HL-60 (cell line): ENCODE data around the gene WDFY2.

Experiments used
- DNase-seq, 2 experiments: peaks; one replicate each; pipeline ENCODE4 v3.0.0-alpha.2; 2010 to 2020; ENCODE audit warnings: low read depth in 1 of 2, low spot score in 1 of 2
- H3K27ac ChIP-seq: fragments of 250-450 bp; sonication (Bioruptor Pico); replicated peaks from 2 replicates; pipeline ENCODE4 v1.5.1; 2020; ENCODE audit warnings: mild to moderate bottlenecking, moderate library complexity
- H3K27me3 ChIP-seq: fragments of 250-450 bp; sonication (Bioruptor Pico); 2 replicates; pipeline ENCODE4 v1.5.1; 2021; ENCODE audit warnings: mild to moderate bottlenecking, moderate library complexity; ENCODE audit not compliant: insufficient read depth, poor library complexity, severe bottlenecking
- H3K4me3 ChIP-seq: replicated peaks from 2 replicates; pipeline ENCODE4 v1.5.1; 2011; ENCODE audit warnings: mild to moderate bottlenecking, control low read depth, low read length; ENCODE audit not compliant: insufficient read depth
- CTCF ChIP-seq: IDR thresholded peaks from one replicate; pipeline ENCODE4 v1.5.1; 2011; ENCODE audit warnings: low read length, control low read depth, inconsistent platforms; ENCODE audit not compliant: insufficient read depth
- GABPA ChIP-seq: IDR thresholded peaks from 2 replicates; pipeline ENCODE4 v1.6.1; 2012; ENCODE audit warnings: low read depth
- POLR2AphosphoS5 ChIP-seq: IDR thresholded peaks from 2 replicates; pipeline ENCODE4 v1.6.1; 2012; ENCODE audit warnings: low read depth
- REST ChIP-seq: IDR thresholded peaks from 2 replicates; pipeline ENCODE4 v1.6.1; 2012; ENCODE audit warnings: low read depth; ENCODE audit not compliant: insufficient replicate concordance
- SPI1 ChIP-seq: IDR thresholded peaks from 2 replicates; pipeline ENCODE4 v1.6.1; 2012; ENCODE audit warnings: low read depth, mild to moderate bottlenecking, borderline replicate concordance

Gene WDFY2

GRCh38 chr13:51698352-51698751 lies 114.1 kb downstream of the WDFY2 start:
- no peak for DNase-seq
- H3K4me3 ChIP-seq = no peak overlapping the region
- TF ChIP-seq GABPA (no peak), CTCF (no peak), REST (no peak), POLR2AphosphoS5 (no peak), SPI1 (no peak)
- H3K27me3 ChIP-seq = no peaks in the 10 kb centered on the region
- H3K27ac ChIP-seq = no peak overlapping the region

GRCh38 chr13:51704399-51705313 lies 120.4 kb downstream of the WDFY2 start:
- DNase-seq = no peak
- Histone ChIP-seq H3K27me3 (no peaks in the 10 kb centered on the region), H3K27ac (no peak overlapping the region), H3K4me3 (no peak overlapping the region)
- TF ChIP-seq POLR2AphosphoS5 (no peak), CTCF (no peak)

GRCh38 chr13:51707461-51707860 lies 123.2 kb downstream of the WDFY2 start:
- H3K27ac ChIP-seq = no peak overlapping the region

More at GRCh38 chr13:51707461-51707860, 123.2 kb downstream of the WDFY2 start:
- DNase-seq = no peak
- TF ChIP-seq CTCF (no peak), REST (no peak), GABPA (no peak), SPI1 (no peak), POLR2AphosphoS5 (no peak)
- Histone ChIP-seq H3K4me3 (no peak overlapping the region), H3K27me3 (no peaks in the 10 kb centered on the region)
